GM19397 (cell line): Measurements from ENCODE around the gene TTC27.
"Not testable (repeated sequence)": the region's sequence is repeated elsewhere in the genome, so short reads cannot be mapped to it uniquely, and the experiment has no call there.

Experiments used
- ATAC-seq: cut with Tn5 transposase; IDR thresholded peaks from one replicate; pipeline ENCODE4 v1.9.1; 2021; ENCODE audit warnings: mild to moderate bottlenecking, moderate library complexity; ENCODE audit not compliant: unreplicated experiment

TTC27 gene

DNA sequence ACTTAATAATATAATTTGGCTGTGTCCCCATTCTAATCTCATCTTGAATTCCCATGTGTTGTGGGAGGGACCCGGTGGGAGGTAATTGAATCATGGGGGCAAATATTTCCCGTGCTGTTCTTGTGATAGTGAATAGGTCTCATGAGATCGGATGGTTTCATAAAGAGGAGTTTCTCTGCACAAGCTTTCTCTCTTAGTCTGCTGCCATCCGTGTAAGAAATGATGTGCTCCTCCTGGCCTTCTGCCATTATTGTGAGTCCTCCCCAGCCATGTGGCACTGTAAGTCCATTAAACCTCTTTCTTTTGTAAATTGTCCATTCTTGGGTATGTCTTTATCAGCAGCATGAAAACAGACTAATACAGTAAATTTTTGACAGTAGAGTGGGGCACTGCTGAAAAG lies 216.4 kb downstream of the TTC27 start:
- no peak for ATAC-seq

- not testable (repeated sequence) for ATAC-seq
Observed at GRCh38 chr2:32846274-32846673, 218.4 kb downstream of the TTC27 start.

GRCh38 chr2:32847734-32848133 lies 219.9 kb downstream of the TTC27 start:
- no peak for ATAC-seq

DNA sequence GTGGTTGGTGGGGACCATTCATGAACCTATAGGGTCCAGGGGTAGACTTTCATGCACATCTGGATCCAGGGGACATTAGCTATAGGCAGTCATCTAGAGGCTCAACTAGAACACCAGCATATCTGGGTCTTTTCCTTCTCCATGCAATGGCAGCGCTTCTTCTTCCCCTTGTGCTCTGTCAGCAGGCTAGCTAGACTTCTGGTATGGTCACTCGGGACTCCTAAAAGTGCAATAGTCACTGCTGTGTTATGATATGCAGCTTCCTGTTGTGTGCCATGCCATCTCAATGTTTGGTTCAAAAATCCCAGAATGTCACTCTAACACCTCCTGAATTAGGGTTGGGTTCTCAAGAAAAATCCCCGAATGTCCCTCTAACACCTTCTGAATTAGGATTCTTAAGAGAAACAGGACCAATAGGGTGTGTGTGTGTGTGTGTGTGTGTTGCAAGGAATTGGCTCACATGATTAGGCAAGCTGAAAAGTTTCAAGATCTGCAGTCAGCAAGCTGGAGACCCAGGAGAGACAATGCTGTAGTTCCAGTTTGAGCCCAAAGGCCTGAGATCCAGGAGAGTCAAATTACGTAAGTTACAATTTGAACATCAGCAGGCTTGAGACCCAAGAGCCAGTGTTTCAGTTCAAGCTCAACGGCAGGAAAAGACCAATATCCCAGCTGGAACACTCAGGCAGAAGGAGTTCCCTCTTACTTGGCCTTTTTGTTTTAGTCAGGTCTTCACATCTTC lies 221.8 kb downstream of the TTC27 start:
- ATAC-seq, result no peak

GRCh38 chr2:32851777-32852439 lies 224.1 kb downstream of the TTC27 start:
- ATAC-seq, result no peak

- no peak for ATAC-seq
Observed at GRCh38 chr2:32852856-32853255, 225.0 kb downstream of the TTC27 start.

DNA sequence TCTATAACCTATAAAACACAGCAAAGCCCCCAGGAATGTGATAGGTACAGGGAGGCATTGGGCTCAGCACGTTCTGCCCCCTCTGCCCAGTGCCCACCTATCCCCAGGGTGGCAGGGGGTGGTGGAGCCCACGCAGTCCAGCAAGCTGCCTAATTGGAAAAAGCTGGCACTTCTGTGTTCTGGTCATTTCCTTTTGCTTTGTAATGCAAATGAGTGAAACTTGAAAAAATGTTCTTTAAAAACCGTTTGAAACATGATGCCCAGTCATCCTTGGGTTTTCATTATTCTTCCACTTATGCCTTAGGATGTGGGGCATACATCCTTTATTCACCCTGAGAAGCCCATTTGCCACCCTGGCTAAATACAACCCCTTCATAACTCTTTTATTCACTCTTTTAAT lies 229.0 kb downstream of the TTC27 start:
- no peak for ATAC-seq

GRCh38 chr2:32858713-32859112 lies 230.9 kb downstream of the TTC27 start:
- no peak for ATAC-seq

GRCh38 chr2:32860385-32860784 lies 232.5 kb downstream of the TTC27 start:
- no peak for ATAC-seq

DNA sequence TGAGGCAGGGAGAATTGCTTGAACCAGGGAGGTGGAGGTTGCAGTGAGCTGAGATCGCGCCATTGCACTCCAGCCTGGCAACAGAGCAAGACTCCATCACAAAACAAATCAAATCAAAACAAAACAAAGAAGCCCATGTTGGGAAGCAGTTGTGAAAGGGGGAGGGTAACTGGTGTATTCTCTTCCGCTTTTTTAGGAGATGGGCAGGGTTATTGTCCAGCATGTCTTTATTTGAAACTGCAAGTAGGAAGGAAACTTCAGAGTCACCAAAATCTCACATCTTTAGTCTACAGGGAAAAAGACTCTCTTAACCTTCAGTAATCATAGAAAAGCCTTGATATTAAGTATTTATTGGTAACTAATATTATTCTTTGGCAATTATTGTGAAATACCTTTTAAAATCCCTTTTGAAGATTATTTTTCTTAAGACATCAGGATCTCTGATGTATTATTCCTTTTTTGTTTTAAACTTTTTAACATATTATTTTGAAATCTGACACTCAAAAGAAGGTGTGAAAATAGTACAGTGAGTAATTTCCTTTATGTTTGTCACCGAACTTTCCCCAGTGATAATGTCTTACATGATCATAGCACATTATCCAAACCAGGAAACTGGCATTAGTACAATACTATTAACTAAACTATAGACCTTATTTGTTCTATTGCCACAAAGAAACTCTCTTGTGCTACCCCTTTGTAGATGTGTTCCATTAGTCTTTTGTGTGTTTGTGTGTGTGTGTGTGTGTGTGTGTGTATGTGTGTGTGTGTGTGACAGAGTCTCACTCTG lies 234.6 kb downstream of the TTC27 start:
- ATAC-seq, result no peak

GRCh38 chr2:32863326-32863725 lies 235.5 kb downstream of the TTC27 start:
- no peak for ATAC-seq

DNA sequence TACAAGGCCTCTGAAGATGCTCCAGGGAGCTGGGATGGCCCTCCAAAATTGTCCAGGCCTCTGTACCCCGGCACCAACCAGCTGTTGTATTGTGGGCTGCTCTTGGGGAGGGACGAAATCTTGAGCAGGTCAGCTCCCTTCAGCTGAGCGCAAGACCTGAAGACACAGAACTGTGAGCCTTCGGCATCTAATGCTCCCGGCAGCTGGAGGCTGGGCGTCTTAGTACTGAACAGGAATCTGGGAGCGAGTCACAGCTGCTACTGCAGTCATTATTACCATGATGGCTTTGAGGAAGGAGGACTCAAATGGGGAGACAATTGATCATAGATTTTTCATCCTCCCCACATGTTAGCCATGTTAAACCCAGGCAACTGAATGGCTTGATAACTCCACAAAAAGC lies 236.0 kb downstream of the TTC27 start:
- ATAC-seq, result no peak

- ATAC-seq, result no peak
Observed at GRCh38 chr2:32864334-32865111, 236.7 kb downstream of the TTC27 start.

DNA sequence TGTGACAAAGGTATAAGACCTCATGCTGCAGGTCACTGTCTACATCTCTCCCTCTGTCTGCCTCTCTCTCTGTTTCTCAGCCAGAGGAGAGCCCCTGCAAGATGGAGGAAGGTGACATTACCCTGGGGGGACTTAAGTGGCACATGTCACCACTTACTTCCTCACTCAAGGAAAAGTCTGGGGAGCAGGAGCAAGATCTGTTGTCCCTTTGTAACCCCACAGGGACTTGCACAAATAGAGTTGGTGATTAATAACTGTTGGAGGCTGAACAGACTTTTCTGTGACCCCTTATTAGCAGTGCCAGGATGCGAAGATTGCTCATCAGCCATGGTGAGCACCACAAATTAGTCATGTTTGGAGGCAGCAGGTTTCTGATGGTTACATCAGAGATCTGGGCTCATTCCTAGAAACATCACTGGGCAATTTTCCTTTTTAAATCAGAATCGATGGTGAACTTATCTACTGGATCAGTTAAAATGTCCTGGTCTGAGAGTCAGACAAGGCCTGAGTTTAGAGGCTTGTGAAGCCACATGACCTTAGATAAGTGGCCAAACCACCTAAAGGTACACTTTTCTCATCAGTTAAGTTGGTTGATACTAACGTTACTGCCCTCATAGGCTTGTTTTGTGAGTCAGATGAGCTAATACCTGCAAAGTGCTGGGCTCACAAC lies 237.7 kb downstream of the TTC27 start:
- ATAC-seq, result no peak

- ATAC-seq, result not testable (repeated sequence)
Observed at GRCh38 chr2:32866462-32866861, 238.6 kb downstream of the TTC27 start.
